ENCODE results near the gene ZG16B. TPM values are rescaled to one million over a fixed set of nuclear protein-coding genes. Genes with fewer than 3 reads are reported as not detected.

Gene ZG16B
- total and polyA plus RNA-seq, 2 of the 8 experiments (the other 6 are each of a cell fraction or from before 2014, with no cell fraction given), result 0.11 TPM; not detected in 1

DNA sequence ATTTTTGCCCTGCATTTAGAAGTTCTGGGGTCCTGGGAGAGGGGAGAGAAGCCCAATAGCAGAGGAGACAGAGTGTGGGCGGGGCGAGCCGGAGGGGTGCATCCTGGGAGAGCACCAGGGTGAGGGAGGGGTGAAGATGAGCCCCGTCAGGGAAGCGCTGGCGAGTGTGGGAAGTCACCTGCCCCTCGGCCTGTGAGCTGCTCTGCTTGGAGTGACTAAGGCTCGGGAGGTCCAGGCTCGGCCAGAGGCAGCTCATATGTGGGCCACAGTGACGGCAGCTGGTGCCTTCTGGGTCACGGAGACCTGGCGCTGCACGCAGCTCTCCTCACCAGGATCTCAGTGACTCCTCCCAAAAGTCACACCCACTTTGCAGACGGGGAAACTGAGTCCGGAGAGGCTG lies 1.1 kb downstream of the ZG16B start:
- H4K8ac ChIP-seq (ENCODE audit: extremely low read depth, insufficient read depth, low read length), result 0 out of 2 replicates have a peak overlapping the region, but pooled peaks have one; percentile 7
- WGBS, 2 experiments (ENCODE audit: extremely low coverage in 1 of 2, insufficient coverage in 1 of 2, insufficient read length in 1 of 2, insufficient replicate concordance in 2 of 2, low coverage in 1 of 2, low lambda C conversion rate in 2 of 2, missing lambda C conversion rate in 1 of 2), result 74% methylated on average over 15 of the region's 15 CpGs; no CpG with 5 or more reads in 1 of the 2 experiments
- POLR2A ChIA-PET (ENCODE audit: partially characterized antibody), result interaction anchor here (1.6 kb wide), 1 partner anchor 75 kb away, joined by 4 read pairs; no protein-coding TSS in a partner anchor

More for the DNA sequence above, 1.1 kb downstream of the ZG16B start:
- DNase-seq (ENCODE audit: low read depth in 1 of 2, low spot score in 2 of 2) (no peak), FAIRE-seq (no peak)
- H3K4ac ChIP-seq (replicated peaks; ENCODE audit: insufficient read length, low read depth, low read length), result no peak overlapping the region
- no peaks in the 10 kb centered on the region for H3K79me1 ChIP-seq (ENCODE audit: low read depth, low read length)
- H3K14ac ChIP-seq (ENCODE audit: insufficient read length), result no peak overlapping the region
- no peaks in the 10 kb centered on the region for H3K9me3 ChIP-seq (ENCODE audit: insufficient read depth in 2 of 2, low read depth in 1 of 2, low read length in 1 of 2)
- H3K36me3 ChIP-seq (ENCODE audit: control insufficient read depth in 2 of 4, insufficient read depth in 4 of 4, low read length in 3 of 4), result no peaks in the 10 kb centered on the region
- H3K56ac ChIP-seq (replicated peaks; ENCODE audit: insufficient read length, low read depth, low read length), result no peak overlapping the region
- H2BK120ac ChIP-seq (replicated peaks; ENCODE audit: low read depth, low read length), result no peak overlapping the region
- H2BK5ac ChIP-seq (ENCODE audit: low read depth, low read length), result no peak overlapping the region
- no peak for TF ChIP-seq SP4 (IDR thresholded peaks at IDR 0.05; ENCODE audit: low read length)
- no peak for TF ChIP-seq POU5F1 (IDR thresholded peaks at IDR 0.05; ENCODE audit: low read depth, low read length)
- TF ChIP-seq TCF12 (IDR thresholded peaks at IDR 0.05; ENCODE audit: low read depth, low read length), result no peak
- no peak for TF ChIP-seq KDM1A (IDR thresholded peaks at IDR 0.05; ENCODE audit: borderline replicate concordance, low read length)
- TF ChIP-seq SP1 (IDR thresholded peaks at IDR 0.05; ENCODE audit: low read depth, low read length), result no peak
- no peak for TF ChIP-seq TAF1 (IDR thresholded peaks at IDR 0.05; ENCODE audit: low read depth, low read length)
- TF ChIP-seq RFX5 (IDR thresholded peaks at IDR 0.05; ENCODE audit: borderline replicate concordance, low read depth, low read length), result no peak
- H2AK5ac ChIP-seq (ENCODE audit: low read depth, low read length), result no peak overlapping the region
- no peak overlapping the region for H2BK12ac ChIP-seq (ENCODE audit: low read depth, low read length)
- H2AFZ ChIP-seq (ENCODE audit: low read length), result no peak overlapping the region
- no peaks in the 10 kb centered on the region for H4K20me1 ChIP-seq (replicated peaks in 1 of 2; ENCODE audit: control insufficient read depth in 1 of 2, insufficient read depth in 2 of 2, low read length in 2 of 2)
- H2BK20ac ChIP-seq (ENCODE audit: low read length), result no peak overlapping the region
- H3K23ac ChIP-seq (ENCODE audit: insufficient read length), result no peak overlapping the region
- H3K23me2 ChIP-seq (ENCODE audit: low read depth, low read length), result peaks cover 5% of the 10 kb centered on the region; the same call in 1 of the 2 replicates
- H3K9ac ChIP-seq (replicated peaks in 1 of 4; ENCODE audit: extremely low read depth in 1 of 4, low read depth in 3 of 4, low read length in 3 of 4), result no peak overlapping the region
- H4K5ac ChIP-seq (ENCODE audit: insufficient read length, low read depth, low read length), result no peak overlapping the region
- H3K79me2 ChIP-seq (ENCODE audit: control insufficient read depth in 1 of 2, insufficient read depth in 2 of 2, low read length in 2 of 2), result no peaks in the 10 kb centered on the region
- no peak overlapping the region for H3K4me2 ChIP-seq (ENCODE audit: insufficient read depth in 1 of 2, low read depth in 2 of 2, low read length in 2 of 2)
- no peaks in the 10 kb centered on the region for H3K27me3 ChIP-seq (replicated peaks in 1 of 4; ENCODE audit: control insufficient read depth in 3 of 4, extremely low read depth in 1 of 4, insufficient read depth in 3 of 4, low read length in 3 of 4)
- no peak overlapping the region for H2BK15ac ChIP-seq (ENCODE audit: low read length)
- H3K18ac ChIP-seq (ENCODE audit: extremely low read depth, low read length), result no peak overlapping the region
- H3K4me3 ChIP-seq (ENCODE audit: extremely low read depth in 1 of 4, insufficient read depth in 2 of 4, low read depth in 3 of 4, low read length in 4 of 4), result no peak overlapping the region
- no peak overlapping the region for H3K27ac ChIP-seq (ENCODE audit: low read depth, low read length)
- no peak overlapping the region for H4K91ac ChIP-seq (replicated peaks; ENCODE audit: insufficient read length, low read length)
- CTCF ChIA-PET (ENCODE audit: partially characterized antibody), result interaction anchor here (1.1 to 3.3 kb wide), 8 partner anchors 8 to 96 kb away, joined by 3 to 14 read pairs (median 4); no protein-coding TSS in a partner anchor
- H3K4me1 ChIP-seq (replicated peaks in 1 of 4; ENCODE audit: control insufficient read depth in 3 of 4, insufficient read depth in 4 of 4, low read length in 3 of 4), result peaks cover 0 to 6% (median 1%) of the 10 kb centered on the region in 4 experiments; a peak in 4 of 7 replicates

Measured in H1 (cell line).